A673 (cell line): ENCODE results near the gene DCP2. TPM values are rescaled to one million over a fixed set of nuclear protein-coding genes. Genes with fewer than 3 reads are reported as not detected.

Experiments used
- BruUV-seq: library from RNA; stranded (reverse); fragments of 400-500 nt; replicated peaks from 2 replicates; lab custom pipeline; 2021; lab: Mats Ljungman, UMichigan
- CTCF ChIA-PET: fragments of 300-600 bp; sonication (Branson Sonifier 250); formaldehyde crosslinking; loops from one replicate; lab custom pipeline; 2022; ENCODE audit warnings: antibody characterized with exemption; lab: Charles Lee
- POLR2A ChIA-PET: fragments of 300-600 bp; sonication (Branson Sonifier 250); formaldehyde crosslinking; loops from one replicate; lab custom pipeline; 2022; ENCODE audit warnings: antibody characterized with exemption; ENCODE audit not compliant: low non-redundant PET; lab: Charles Lee
- DNase-seq: peaks from one replicate; pipeline ENCODE4 v3.0.0-alpha.2; 2015; ENCODE audit warnings: low spot score
- H3K27ac ChIP-seq: fragments of 200-600 bp; sonication (generic); 2 replicates; pipeline ENCODE4 v1.5.1; 2016; ENCODE audit warnings: mixed run types, low read depth, mild to moderate bottlenecking, mixed read lengths, antibody characterized with exemption, low read length; ENCODE audit not compliant: poor library complexity, severe bottlenecking
- H3K27me3 ChIP-seq: fragments of 200-600 bp; sonication (generic); replicated peaks from 2 replicates; pipeline ENCODE4 v1.6.1; 2017; ENCODE audit warnings: mixed run types, low read depth, mild to moderate bottlenecking, mixed read lengths, antibody characterized with exemption, low read length; ENCODE audit not compliant: insufficient read depth, poor library complexity
- H3K36me3 ChIP-seq: fragments of 200-600 bp; sonication (generic); 2 replicates; pipeline ENCODE4 v1.6.1; 2016; ENCODE audit warnings: mixed run types, mild to moderate bottlenecking, mixed read lengths, antibody characterized with exemption, low read length; ENCODE audit not compliant: insufficient read depth, poor library complexity, severe bottlenecking
- H3K4me1 ChIP-seq: fragments of 200-600 bp; sonication (generic); 2 replicates; pipeline ENCODE4 v1.6.1; 2017; ENCODE audit warnings: mixed run types, mild to moderate bottlenecking, mixed read lengths, antibody characterized with exemption, low read length; ENCODE audit not compliant: insufficient read depth, poor library complexity, severe bottlenecking
- H3K4me3 ChIP-seq: fragments of 200-600 bp; sonication (generic); 2 replicates; pipeline ENCODE4 v1.5.1; 2016; ENCODE audit warnings: low read depth, mixed run types, mild to moderate bottlenecking, mixed read lengths, low read length; ENCODE audit not compliant: poor library complexity, severe bottlenecking
- H3K9me3 ChIP-seq: fragments of 200-600 bp; sonication (generic); 2 replicates; pipeline ENCODE4 v1.6.1; 2016; ENCODE audit warnings: mixed run types, low read depth, mild to moderate bottlenecking, mixed read lengths, antibody characterized with exemption, low read length; ENCODE audit not compliant: poor library complexity, severe bottlenecking
- CTCF ChIP-seq: fragments of 300-800, 200-600 bp; sonication (generic); conservative IDR thresholded peaks from 2 replicates; pipeline ENCODE4 v1.5.1; 2017; ENCODE audit warnings: low read depth, mild to moderate bottlenecking, antibody characterized with exemption, low read length, moderate library complexity, mixed read lengths
- EZH2 ChIP-seq: fragments of 200-600 bp; sonication (generic); IDR thresholded peaks from 2 replicates; pipeline ENCODE4 v1.6.1; 2017; ENCODE audit warnings: borderline replicate concordance, low read depth, mild to moderate bottlenecking, mixed read lengths, antibody characterized with exemption, low read length; ENCODE audit not compliant: poor library complexity, severe bottlenecking
- intact Hi-C: fragments of 100-400 bp; cut with micrococcal nuclease; formaldehyde crosslinking; loops from one replicate; pipeline ENCODE4 v1.10.0; 2022; ENCODE audit not compliant: unreplicated experiment
- total RNA-seq: library from RNA; stranded (reverse); gene quantifications from 2 replicates; pipeline ENCODE4 v1.2.3, GENCODE V29; 2021

DCP2 gene
- total RNA-seq, 1 experiment from 2014 or later: 73.5 TPM

DNA sequence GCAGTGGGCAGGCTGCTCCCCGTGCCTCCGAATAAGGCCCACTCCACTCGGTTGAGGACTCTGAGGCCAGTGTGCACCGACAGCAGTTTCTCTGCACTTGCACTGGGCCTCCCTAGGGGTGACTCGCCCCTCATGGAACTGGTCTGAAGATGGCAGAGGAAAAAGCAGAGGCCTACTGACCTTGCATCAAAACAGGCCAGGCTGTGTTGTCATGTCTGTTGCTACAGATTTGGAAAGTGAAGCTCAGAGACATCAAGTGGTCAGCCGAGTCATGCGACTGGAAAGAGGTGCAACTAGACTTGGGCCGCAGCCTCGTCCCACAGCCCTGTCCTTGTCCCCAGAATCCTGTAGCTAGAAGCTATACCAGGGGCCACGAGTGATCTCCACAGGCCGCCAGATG, 78.3 kb downstream of the DCP2 start:
- CTCF ChIA-PET: no interaction called here
- no peak for TF ChIP-seq EZH2
- no peak for TF ChIP-seq CTCF
- Histone ChIP-seq H3K27me3 (no peaks in the 10 kb centered on the region), H3K4me1 (no peaks in the 10 kb centered on the region), H3K4me3 (no peak overlapping the region), H3K36me3 (no peaks in the 10 kb centered on the region), H3K27ac (no peak overlapping the region), H3K9me3 (no peaks in the 10 kb centered on the region)
- POLR2A ChIA-PET: no interaction called here
- DNase-seq: no peak
- BruUV-seq: no TSS peak
- intact Hi-C loops: no loop called here

DNA sequence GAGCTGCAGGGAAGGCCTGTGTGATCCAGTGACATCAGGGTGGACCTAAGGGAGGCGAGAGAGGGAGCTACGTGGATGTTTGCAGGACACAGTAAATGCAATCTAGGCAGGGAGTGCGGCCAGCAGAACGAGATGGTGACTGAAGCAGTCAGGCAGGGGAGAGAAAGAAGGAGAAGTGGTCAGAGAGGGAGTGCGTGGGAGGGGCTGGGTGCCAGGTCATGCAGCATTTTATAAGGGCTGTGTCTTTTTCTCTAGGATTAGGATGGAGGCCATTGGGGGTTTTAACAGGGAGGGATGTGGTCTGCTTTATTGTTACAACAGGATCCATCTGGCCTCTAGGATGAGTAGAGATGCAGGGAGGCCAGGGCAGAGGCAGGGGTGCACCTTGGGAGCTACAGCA, 80.4 kb downstream of the DCP2 start:
- DNase-seq: no peak
- intact Hi-C loops: no loop called here
- Histone ChIP-seq H3K27me3 (peaks cover 5% of the 10 kb centered on the region), H3K36me3 (no peaks in the 10 kb centered on the region), H3K27ac (no peak overlapping the region), H3K4me3 (no peak overlapping the region), H3K9me3 (no peaks in the 10 kb centered on the region), H3K4me1 (no peaks in the 10 kb centered on the region)
- TF ChIP-seq EZH2 (no peak), CTCF (no peak)
- ChIA-PET POLR2A (interaction anchor here (0.6 kb wide), 1 partner anchor 18 kb away, joined by 3 read pairs; no protein-coding TSS in a partner anchor), CTCF (no interaction called here)
- no TSS peak for BruUV-seq

DNA sequence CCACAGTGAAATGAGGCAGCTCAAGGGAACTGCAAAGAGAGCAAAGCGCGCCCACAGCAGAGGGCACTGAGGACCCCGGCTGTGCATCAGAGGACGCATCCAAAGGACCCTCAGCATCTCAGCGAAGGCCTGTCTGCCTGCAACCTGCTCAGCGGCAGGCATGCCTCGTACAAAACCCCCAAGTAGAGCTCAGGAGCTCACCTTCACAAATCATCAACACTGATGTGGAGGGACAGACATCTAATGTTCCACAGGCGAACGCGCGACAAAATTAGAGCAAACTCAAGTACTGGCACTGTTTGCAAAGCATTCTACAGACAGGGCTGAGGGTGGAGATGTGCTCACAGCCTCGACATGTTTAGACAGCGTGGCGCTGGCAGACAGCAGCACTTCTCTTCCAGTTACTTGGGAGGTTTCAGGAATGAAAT, 81.0 kb downstream of the DCP2 start:
- TF ChIP-seq CTCF: no peak
- TF ChIP-seq EZH2: no peak
- DNase-seq: no peak
- H3K27me3 ChIP-seq: peaks cover 5% of the 10 kb centered on the region
- no peaks in the 10 kb centered on the region for H3K36me3 ChIP-seq
- POLR2A ChIA-PET: interaction anchor here (0.6 kb wide), 1 partner anchor 18 kb away, joined by 3 read pairs; no protein-coding TSS in a partner anchor
- H3K4me3 ChIP-seq: no peak overlapping the region
- H3K4me1 ChIP-seq: no peaks in the 10 kb centered on the region
- CTCF ChIA-PET: no interaction called here
- BruUV-seq: no TSS peak
- intact Hi-C loops: no loop called here
- no peak overlapping the region for H3K27ac ChIP-seq
- no peaks in the 10 kb centered on the region for H3K9me3 ChIP-seq
